GM23338 (cell line): Measurements from ENCODE around the gene NPM3. TPM values are rescaled to one million over a fixed set of nuclear protein-coding genes. Genes with fewer than 3 reads are reported as not detected.

Experiments used
- ATAC-seq: fragments of 200-7000 bp; cut with Tn5 transposase; 3 replicates; pipeline ENCODE4 v1.9.1; 2020
- DNase-seq: peaks from one replicate; pipeline ENCODE4 v3.0.0-alpha.2; 2015; ENCODE audit warnings: low spot score
- H2AFZ ChIP-seq: fragments of 200-600 bp; sonication (generic); 2 replicates; pipeline ENCODE4 v1.8.0; 2016; ENCODE audit warnings: antibody characterized with exemption, mild to moderate bottlenecking, moderate library complexity
- H3F3A ChIP-seq: fragments of 200-600 bp; sonication (generic); replicated peaks from 2 replicates; pipeline ENCODE4 v1.8.0; 2017; ENCODE audit warnings: antibody characterized with exemption, mixed run types, low read depth
- H3K27ac ChIP-seq: fragments of 200-600 bp; sonication (generic); 2 replicates; pipeline ENCODE4 v1.6.1; 2016; ENCODE audit warnings: low read depth
- H3K27me3 ChIP-seq: fragments of 200-600 bp; sonication (generic); 2 replicates; pipeline ENCODE4 v1.8.0; 2016; ENCODE audit warnings: mild to moderate bottlenecking, mixed run types, moderate library complexity; ENCODE audit not compliant: insufficient read depth
- H3K36me3 ChIP-seq: fragments of 200-600 bp; sonication (generic); 2 replicates; pipeline ENCODE4 v1.8.0; 2016; ENCODE audit warnings: mild to moderate bottlenecking; ENCODE audit not compliant: insufficient read depth
- H3K4me1 ChIP-seq: fragments of 200-600 bp; sonication (generic); 2 replicates; pipeline ENCODE4 v1.8.0; 2016; ENCODE audit warnings: mild to moderate bottlenecking, moderate library complexity; ENCODE audit not compliant: insufficient read depth
- H3K4me2 ChIP-seq: fragments of 200-600 bp; sonication (generic); 2 replicates; pipeline ENCODE4 v1.7.1; 2017; ENCODE audit warnings: mixed run types
- H3K4me3 ChIP-seq: fragments of 200-600 bp; sonication (generic); 2 replicates; pipeline ENCODE4 v1.6.1; 2016; ENCODE audit warnings: mixed run types
- H3K79me2 ChIP-seq: fragments of 200-600 bp; sonication (generic); replicated peaks from 2 replicates; pipeline ENCODE4 v1.8.0; 2017; ENCODE audit warnings: mild to moderate bottlenecking; ENCODE audit not compliant: insufficient read depth
- H3K9me2 ChIP-seq: fragments of 200-600 bp; sonication (generic); 2 replicates; pipeline ENCODE4 v1.8.0; 2017; ENCODE audit not compliant: insufficient read depth
- H4K20me1 ChIP-seq: fragments of 200-600 bp; sonication (generic); replicated peaks from 2 replicates; pipeline ENCODE4 v1.8.0; 2017; ENCODE audit warnings: mild to moderate bottlenecking; ENCODE audit not compliant: insufficient read depth
- H3K27ac Mint-ChIP-seq: 2 replicates; pipeline ENCODE4 v1.8.0; 2020; ENCODE audit warnings: inconsistent platforms, mild to moderate bottlenecking, moderate library complexity, mixed read lengths
- H3K27me3 Mint-ChIP-seq: 3 replicates; pipeline ENCODE4 v1.8.0; 2022; ENCODE audit warnings: low read depth, mild to moderate bottlenecking, moderate library complexity, mixed read lengths, inconsistent platforms; ENCODE audit not compliant: insufficient read depth, poor library complexity
- H3K36me3 Mint-ChIP-seq: 3 replicates; pipeline ENCODE4 v1.8.0; 2021; ENCODE audit warnings: low read depth, mild to moderate bottlenecking, inconsistent platforms, moderate library complexity, mixed read lengths
- H3K4me1 Mint-ChIP-seq: 3 replicates; pipeline ENCODE4 v1.8.0; 2020; ENCODE audit warnings: mild to moderate bottlenecking, inconsistent platforms, mixed read lengths
- H3K4me3 Mint-ChIP-seq: 3 replicates; pipeline ENCODE4 v1.8.0; 2021; ENCODE audit warnings: moderate library complexity, mild to moderate bottlenecking, inconsistent platforms, mixed read lengths
- H3K9me3 Mint-ChIP-seq: 3 replicates; pipeline ENCODE4 v1.8.0; 2020; ENCODE audit warnings: moderate library complexity, mild to moderate bottlenecking, inconsistent platforms, mixed read lengths
- CREB1 ChIP-seq: fragments of 250-450 bp; sonication (Bioruptor Pico); IDR thresholded peaks from 2 replicates; pipeline ENCODE4 v1.5.0; 2020; ENCODE audit warnings: low read depth, mild to moderate bottlenecking, moderate library complexity
- CTCF ChIP-seq, 2 experiments: fragments of 200-600 bp in 1 of 2; sonication (generic) in 1 of 2; conservative IDR thresholded peaks; 2 replicates each; pipeline versions ENCODE4 v1.5.1 to v1.6.1; 2016 to 2017; ENCODE audit warnings: antibody characterized with exemption in 2 of 2, low read depth in 2 of 2, mild to moderate bottlenecking in 2 of 2, moderate library complexity in 1 of 2
- ETS1 ChIP-seq: IDR thresholded peaks from 2 replicates; pipeline ENCODE4 v1.6.1; 2016; ENCODE audit warnings: antibody characterized with exemption
- EZH2 ChIP-seq: fragments of 200-600 bp; sonication (generic); IDR thresholded peaks from one replicate; pipeline ENCODE4 v1.8.0; 2017; ENCODE audit warnings: antibody characterized with exemption, mild to moderate bottlenecking, low read depth; ENCODE audit not compliant: unreplicated experiment
- EZH2phosphoT487 ChIP-seq: fragments of 200-600 bp; sonication (generic); IDR thresholded peaks from one replicate; pipeline ENCODE4 v1.8.1; 2018; ENCODE audit warnings: antibody characterized with exemption; ENCODE audit not compliant: unreplicated experiment
- JUNB ChIP-seq: IDR thresholded peaks from one replicate; pipeline ENCODE4 v1.6.1; 2016; ENCODE audit warnings: antibody characterized with exemption; ENCODE audit not compliant: unreplicated experiment
- POLR2AphosphoS5 ChIP-seq: IDR thresholded peaks from 2 replicates; pipeline ENCODE4 v1.6.1; 2016; ENCODE audit warnings: antibody characterized with exemption, low read depth
- STAT1 ChIP-seq: IDR thresholded peaks from one replicate; pipeline ENCODE4 v1.6.1; 2016; ENCODE audit warnings: antibody characterized with exemption; ENCODE audit not compliant: unreplicated experiment
- ZNF114 ChIP-seq: fragments of 250-450 bp; sonication (Bioruptor Pico); IDR thresholded peaks from 2 replicates; pipeline ENCODE4 v1.5.0; 2020; ENCODE audit warnings: mild to moderate bottlenecking, moderate library complexity
- ZNF462 ChIP-seq: fragments of 250-450 bp; sonication (Bioruptor Pico); IDR thresholded peaks from 2 replicates; pipeline ENCODE4 v1.5.0; 2020; ENCODE audit warnings: mild to moderate bottlenecking, moderate library complexity
- polyA plus RNA-seq: library from polyadenylated mRNA; unstranded; fragments of >200 nt; fragmentation: Nextera tagmentation; extraction: Ambion mirVana; gene quantifications from 2 replicates; pipeline ENCODE4 v1.2.1, GENCODE V29; 2016
- total RNA-seq: library from RNA; depleted of rRNA; stranded (reverse); fragments of >200 nt; shearing (Covaris generic); gene quantifications from 2 replicates; pipeline ENCODE4 v1.2.3, GENCODE V29; 2014

The NPM3 gene
- total and polyA plus RNA-seq, 2 experiments from 2014 or later = 31.5 to 258 TPM

- no peak for TF ChIP-seq ETS1
- TF ChIP-seq CREB1 (CRISPR knock-in tag) = no peak
- no peak for TF ChIP-seq CTCF (conservative IDR thresholded peaks at IDR 0.05; ENCODE audit: low read depth in 2 of 2)
- TF ChIP-seq POLR2AphosphoS5 = no peak
These were observed 14.5 kb downstream of the NPM3 start (continued) for GRCh38 chr10:101768791-101769170.

- peaks cover 6% of the 10 kb centered on the region; the same call in 1 of the 2 replicates for H3F3A ChIP-seq
- no peaks in the 10 kb centered on the region for H3K79me2 ChIP-seq
- H4K20me1 ChIP-seq = no peaks in the 10 kb centered on the region
- Mint-ChIP-seq H3K36me3 (no peaks in the 10 kb centered on the region; the same call in 2 of the 3 replicates), H3K4me3 (no peak overlapping the region), H3K4me1 (peaks cover 24% of the 10 kb centered on the region), H3K27me3 (peaks cover 31% of the 10 kb centered on the region), H3K27ac (no peak overlapping the region), H3K9me3 (no peaks in the 10 kb centered on the region)
- no peaks in the 10 kb centered on the region for H3K36me3 ChIP-seq
- H3K9me2 ChIP-seq = no peaks in the 10 kb centered on the region
- H2AFZ ChIP-seq = no peak overlapping the region
- peaks cover 9% of the 10 kb centered on the region for H3K4me1 ChIP-seq
- peaks cover 21% of the 10 kb centered on the region for H3K27me3 ChIP-seq
- DNase-seq (no peak), ATAC-seq (no peak)
- no peak overlapping the region for H3K4me2 ChIP-seq
- H3K27ac ChIP-seq = no peak overlapping the region
- no peak overlapping the region for H3K4me3 ChIP-seq
- TF ChIP-seq EZH2phosphoT487 = no peak
- TF ChIP-seq CTCF (conservative IDR thresholded peaks at IDR 0.05; ENCODE audit: low read depth in 2 of 2) = no peak
- TF ChIP-seq POLR2AphosphoS5 = no peak
- no peak for TF ChIP-seq STAT1
- no peak for TF ChIP-seq ZNF114 (CRISPR knock-in tag)
- TF ChIP-seq EZH2 = no peak
- no peak for TF ChIP-seq ZNF462 (CRISPR knock-in tag)
- no peak for TF ChIP-seq JUNB
These were observed 15.1 kb downstream of the NPM3 start for GRCh38 chr10:101767966-101768790.
